Prostate gland (tissue), 2 donors: ENCODE results near the gene UBA5. TPM values are rescaled to one million over a fixed set of nuclear protein-coding genes. Genes with fewer than 3 reads are reported as not detected.
"Not testable (repeated sequence)": the region's sequence is repeated elsewhere in the genome, so short reads cannot be mapped to it uniquely, and the experiment has no call there.

Experiments used
- DNase-seq: peaks from one replicate; pipeline ENCODE4 v3.0.0-alpha.2; 2019; ENCODE audit warnings: low spot score
- H3K27ac ChIP-seq, 2 donors: fragments of 200-600 bp; sonication (generic); 2 replicates each; pipeline ENCODE4 v1.5.1; 2017 to 2019
- H3K27me3 ChIP-seq: fragments of 200-600 bp; sonication (generic); replicated peaks from 2 replicates; pipeline ENCODE4 v1.5.1; 2019; ENCODE audit not compliant: insufficient read depth
- H3K36me3 ChIP-seq, 2 donors: fragments of 200-600 bp; sonication (generic); 1 replicate in 1 of 2; 2 replicates in 1 of 2; pipeline versions ENCODE4 v1.5.1 to v1.8.1; 2017 to 2019
- H3K4me1 ChIP-seq: fragments of 200-600 bp; sonication (generic); replicated peaks from 2 replicates; pipeline ENCODE4 v1.5.1; 2019
- H3K4me3 ChIP-seq, 2 donors: fragments of 200-600 bp; sonication (generic); 2 replicates each; pipeline ENCODE4 v1.5.1; 2017 to 2019
- H3K9me3 ChIP-seq: fragments of 200-600 bp; sonication (generic); 2 replicates; pipeline ENCODE4 v1.5.1; 2017
- POLR2A ChIP-seq: fragments of 450-650 bp; IDR thresholded peaks from one replicate; pipeline ENCODE4 v1.6.1; 2016; ENCODE audit warnings: antibody characterized with exemption, mild to moderate bottlenecking
- POLR2AphosphoS5 ChIP-seq: sonication (generic); formaldehyde crosslinking; IDR thresholded peaks from one replicate; pipeline ENCODE4 v1.6.1; 2017; ENCODE audit warnings: antibody characterized with exemption
- WGBS: methylation state at CpG from one replicate; pipeline ENCODE4 v1.1.5; 2018; 5-methylcytosine and 5-hydroxymethylcytosine counted together
- intact Hi-C: fragments of 100-400 bp; cut with DNase I; formaldehyde crosslinking; loops from one replicate; pipeline ENCODE4 v1.14.2; 2022
- total RNA-seq, 2 donors: library from RNA; depleted of rRNA; stranded (reverse); fragments of >200 nt; gene quantifications; one replicate each; pipeline ENCODE4 v1.1.0, GENCODE V29; 2016
- TF ChIP-seq, protein P1 (sequence below), 4 experiments: fragments of 200-600 bp in 2 of 4; fragments of 450-650 bp in 2 of 4; sonication (generic) in 2 of 4; IDR thresholded peaks; 1 replicate in 3 of 4; 2 replicates in 1 of 4; pipeline ENCODE4 v1.5.1; 2016 to 2019; ENCODE audit warnings: antibody characterized with exemption in 4 of 4, mild to moderate bottlenecking in 2 of 4, moderate library complexity in 2 of 4

Gene UBA5
- total RNA-seq, 2 donors from 2014 or later = 37.5 to 48.4 TPM

DNA sequence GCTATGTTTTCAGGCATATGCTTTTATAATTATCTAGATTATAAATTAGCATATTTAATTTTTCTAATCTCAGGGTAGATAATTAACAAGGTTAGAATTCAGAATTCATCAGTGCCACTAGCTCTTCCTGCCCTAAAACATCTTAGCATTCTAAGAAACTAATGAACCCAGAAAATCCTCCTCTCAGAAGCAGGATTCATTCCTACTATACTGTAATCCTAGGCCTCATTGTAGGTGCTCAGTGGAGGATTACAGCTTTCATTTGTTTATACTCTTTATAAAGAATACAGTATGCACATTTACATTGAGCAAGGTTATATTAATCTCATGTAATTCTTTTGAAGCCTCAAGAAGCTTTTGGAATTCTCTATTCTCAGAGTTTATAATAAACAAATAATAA, 21.4 kb upstream of the UBA5 start:
- intact Hi-C loops = no loop called here
- Histone ChIP-seq H3K4me3 (no peak overlapping the region), H3K4me1 (no peaks in the 10 kb centered on the region), H3K9me3 (no peaks in the 10 kb centered on the region), H3K27ac (no peak overlapping the region), H3K27me3 (no peaks in the 10 kb centered on the region), H3K36me3 (no peaks in the 10 kb centered on the region)
- TF ChIP-seq POLR2A = no peak
- TF ChIP-seq, protein P1, sequence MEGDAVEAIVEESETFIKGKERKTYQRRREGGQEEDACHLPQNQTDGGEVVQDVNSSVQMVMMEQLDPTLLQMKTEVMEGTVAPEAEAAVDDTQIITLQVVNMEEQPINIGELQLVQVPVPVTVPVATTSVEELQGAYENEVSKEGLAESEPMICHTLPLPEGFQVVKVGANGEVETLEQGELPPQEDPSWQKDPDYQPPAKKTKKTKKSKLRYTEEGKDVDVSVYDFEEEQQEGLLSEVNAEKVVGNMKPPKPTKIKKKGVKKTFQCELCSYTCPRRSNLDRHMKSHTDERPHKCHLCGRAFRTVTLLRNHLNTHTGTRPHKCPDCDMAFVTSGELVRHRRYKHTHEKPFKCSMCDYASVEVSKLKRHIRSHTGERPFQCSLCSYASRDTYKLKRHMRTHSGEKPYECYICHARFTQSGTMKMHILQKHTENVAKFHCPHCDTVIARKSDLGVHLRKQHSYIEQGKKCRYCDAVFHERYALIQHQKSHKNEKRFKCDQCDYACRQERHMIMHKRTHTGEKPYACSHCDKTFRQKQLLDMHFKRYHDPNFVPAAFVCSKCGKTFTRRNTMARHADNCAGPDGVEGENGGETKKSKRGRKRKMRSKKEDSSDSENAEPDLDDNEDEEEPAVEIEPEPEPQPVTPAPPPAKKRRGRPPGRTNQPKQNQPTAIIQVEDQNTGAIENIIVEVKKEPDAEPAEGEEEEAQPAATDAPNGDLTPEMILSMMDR (IDR thresholded peaks at IDR 0.05) = no peak
- DNase-seq = no peak

DNA sequence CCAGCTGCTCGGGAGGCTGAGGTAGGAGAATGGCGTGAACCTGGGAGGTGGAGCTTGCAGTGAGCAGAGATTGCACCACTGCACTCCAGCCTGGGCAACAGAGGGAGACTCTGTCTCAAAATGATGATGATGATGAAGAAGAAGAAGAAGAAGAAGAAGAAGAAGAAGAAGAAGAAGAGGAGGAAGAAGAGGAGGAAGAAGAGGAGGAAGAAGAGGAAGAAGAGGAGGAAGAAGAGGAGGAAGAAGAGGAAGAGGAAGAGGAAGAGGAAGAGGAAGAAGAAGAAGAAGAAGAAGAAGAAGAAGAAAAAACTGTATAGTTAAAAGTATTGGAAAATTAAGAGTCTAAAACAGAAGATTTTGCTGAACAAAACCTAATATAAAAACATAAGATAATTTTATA, 18.7 kb upstream of the UBA5 start:
- H3K27me3 ChIP-seq, DNase-seq, H3K4me3 ChIP-seq, intact Hi-C loops, H3K9me3 ChIP-seq, H3K36me3 ChIP-seq, H3K4me1 ChIP-seq, H3K27ac ChIP-seq: not testable (repeated sequence)
- WGBS = 85% methylated on average over 2 of the region's 2 CpGs

DNA sequence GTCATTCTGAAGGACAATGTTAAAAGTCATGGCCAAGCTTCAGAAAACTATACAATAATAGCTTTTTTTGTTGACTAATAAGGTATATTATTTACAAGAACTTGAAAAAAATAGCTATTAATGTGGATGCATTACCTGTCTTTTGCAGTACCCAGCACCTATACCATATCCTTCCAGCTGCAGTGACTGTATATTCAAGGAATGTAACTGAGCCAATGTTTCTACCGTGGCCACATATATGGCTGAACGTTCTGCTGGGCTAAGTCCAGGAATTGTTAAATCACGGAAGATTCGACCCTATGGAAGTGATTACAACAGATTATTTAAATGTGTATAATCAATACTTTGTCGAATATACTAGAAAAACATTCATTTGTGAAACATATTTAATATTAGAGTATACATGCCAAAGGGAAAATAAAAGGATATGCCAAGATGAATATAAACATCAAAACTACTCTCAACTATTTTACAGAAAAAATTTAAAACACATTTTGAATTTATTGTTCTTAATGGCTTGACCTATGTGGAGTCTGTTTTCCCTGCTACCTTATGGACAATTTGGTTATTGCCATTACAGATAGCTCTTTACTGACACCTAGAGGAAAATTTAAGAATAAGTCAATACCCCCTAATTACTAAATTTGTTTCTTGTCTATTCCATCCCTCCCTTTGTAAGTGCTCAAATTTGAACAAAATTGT, 18.1 kb upstream of the UBA5 start:
- H3K4me1 ChIP-seq = no peaks in the 10 kb centered on the region
- DNase-seq = no peak
- intact Hi-C loops = loop anchor here (1.0 kb wide), 1 partner anchor 107 kb away; no protein-coding TSS in a partner anchor
- TF ChIP-seq, protein P1 (IDR thresholded peaks at IDR 0.05) = peak; percentile 62 to 88 (median 82)
- TF ChIP-seq POLR2AphosphoS5 = no peak
- TF ChIP-seq POLR2A = no peak
- H3K9me3 ChIP-seq = no peaks in the 10 kb centered on the region
- no peaks in the 10 kb centered on the region for H3K36me3 ChIP-seq
- WGBS = 72% methylated on average over 5 of the region's 5 CpGs
- H3K27me3 ChIP-seq = no peaks in the 10 kb centered on the region
- H3K4me3 ChIP-seq = no peak overlapping the region
- H3K27ac ChIP-seq = no peak overlapping the region

DNA sequence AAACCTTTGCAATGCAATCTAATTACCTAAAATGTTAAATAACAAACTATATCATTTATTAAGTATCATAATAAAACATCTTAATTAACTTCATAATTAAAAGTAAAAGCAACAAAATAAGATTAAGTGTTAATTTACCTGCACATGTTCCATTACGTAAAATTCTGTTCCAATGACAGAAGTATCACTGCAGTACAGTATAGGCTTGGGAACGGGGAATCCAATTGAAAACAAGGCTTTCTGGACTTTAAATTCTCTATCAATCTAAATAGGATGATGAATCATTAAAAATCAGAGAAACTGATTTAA, 17.6 kb upstream of the UBA5 start:
- TF ChIP-seq, protein P1 (IDR thresholded peaks at IDR 0.05) = no peak
- TF ChIP-seq POLR2A = no peak
- no peak for TF ChIP-seq POLR2AphosphoS5
- Histone ChIP-seq H3K27ac (no peak overlapping the region), H3K36me3 (no peaks in the 10 kb centered on the region), H3K4me3 (no peak overlapping the region), H3K9me3 (no peaks in the 10 kb centered on the region), H3K27me3 (no peaks in the 10 kb centered on the region), H3K4me1 (no peaks in the 10 kb centered on the region)
- 61% methylated on average over 2 of the region's 2 CpGs for WGBS
- intact Hi-C loops = loop anchor here (1.0 kb wide), 1 partner anchor 107 kb away; no protein-coding TSS in a partner anchor
- DNase-seq = no peak

DNA sequence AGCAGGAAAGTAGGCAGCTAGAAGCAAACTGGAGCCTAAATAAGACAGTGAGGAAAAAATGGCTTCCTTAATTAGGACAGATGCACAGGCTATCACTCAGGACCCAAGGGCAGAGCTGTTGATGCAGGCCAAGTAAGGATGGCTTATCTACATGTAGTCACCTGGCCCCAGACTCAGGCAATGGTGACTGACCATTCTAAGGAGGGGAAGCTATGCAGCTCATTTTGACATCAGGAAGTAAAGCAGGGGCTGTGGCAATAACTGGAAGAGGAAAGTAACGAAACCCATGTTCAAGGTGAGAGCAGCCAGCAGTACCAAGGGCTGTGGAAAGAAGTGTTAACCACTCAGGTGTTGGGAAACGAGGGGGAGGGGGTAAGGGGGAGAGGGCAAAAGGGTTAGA, 16.8 kb upstream of the UBA5 start:
- no peak overlapping the region for H3K27ac ChIP-seq
- H3K9me3 ChIP-seq = no peaks in the 10 kb centered on the region
- no peaks in the 10 kb centered on the region for H3K27me3 ChIP-seq
- WGBS = 72% methylated on average over 2 of the region's 2 CpGs
- no peak overlapping the region for H3K4me3 ChIP-seq
- intact Hi-C loops = no loop called here
- TF ChIP-seq POLR2A (no peak), POLR2AphosphoS5 (no peak)
- TF ChIP-seq, protein P1 (IDR thresholded peaks at IDR 0.05) = no peak
- no peaks in the 10 kb centered on the region for H3K4me1 ChIP-seq
- no peak for DNase-seq
- H3K36me3 ChIP-seq = no peaks in the 10 kb centered on the region
